HepG2 (cell line): Measurements from ENCODE around the gene PDGFD. TPM values are rescaled to one million over a fixed set of nuclear protein-coding genes. Genes with fewer than 3 reads are reported as not detected.

Experiments
- ATAC-seq: fragments of 200-7000 bp; cut with Tn5 transposase; 3 replicates; pipeline ENCODE4 v1.9.1; 2020; ENCODE audit warnings: mild to moderate bottlenecking, moderate library complexity
- BruUV-seq: library from RNA; stranded (reverse); fragments of 400-500 nt; replicated peaks from 2 replicates; lab custom pipeline; 2021; lab: Mats Ljungman, UMichigan
- CTCF ChIA-PET: fragments of 300-600 bp; formaldehyde crosslinking; extraction: SDS; loops from one replicate; lab custom pipeline; 2021; ENCODE audit warnings: low total read pairs, inconsistent platforms, low intra/inter-chr PET ratio; lab: Yijun Ruan, JAX
- POLR2A ChIA-PET: fragments of 350-600 bp; sonication (Branson Sonifier 250); formaldehyde crosslinking; loops from one replicate; lab custom pipeline; 2020; ENCODE audit warnings: antibody characterized with exemption, inconsistent platforms; lab: Yijun Ruan, JAX
- DNase-seq: peaks from one replicate; pipeline ENCODE4 v3.0.0-alpha.2; 2015; ENCODE audit warnings: low spot score
- FAIRE-seq: peaks from 3 replicates; lab custom pipeline; 2011; peaks lifted over from hg19 to GRCh38; lab: Jason Lieb, UNC
- H2AFZ ChIP-seq: one replicate; pipeline ENCODE4 v1.6.1; 2011; ENCODE audit warnings: low read length, inconsistent platforms
- H3K27ac ChIP-seq: fragments of 300-600 bp; 3 replicates; pipeline ENCODE4 v1.8.0; 2011; ENCODE audit warnings: mixed run types, mild to moderate bottlenecking, mixed read lengths, low read length, inconsistent platforms; ENCODE audit not compliant: insufficient read depth; ENCODE audit errors: extremely low read length
- H3K27me3 ChIP-seq, 2 experiments: fragments of 200-600 bp in 1 of 2; 2 replicates in 1 of 2; 3 replicates in 1 of 2; pipeline versions ENCODE4 v1.6.0 to v1.8.0; 2011; ENCODE audit warnings: low read length in 2 of 2, mild to moderate bottlenecking in 2 of 2, moderate library complexity in 2 of 2, inconsistent platforms in 1 of 2; ENCODE audit not compliant: insufficient read depth in 2 of 2, control insufficient read depth in 1 of 2
- H3K36me3 ChIP-seq, 2 experiments: fragments of 200-600 bp in 1 of 2; replicated peaks in 1 of 2; 2 replicates in 1 of 2; 3 replicates in 1 of 2; pipeline versions ENCODE4 v1.5.1 to v1.8.0; 2011; ENCODE audit warnings: low read length in 2 of 2, inconsistent platforms in 1 of 2; ENCODE audit not compliant: insufficient read depth in 2 of 2, control insufficient read depth in 1 of 2
- H3K4me1 ChIP-seq: 2 replicates; pipeline ENCODE4 v1.5.1; 2012; ENCODE audit warnings: low read length, inconsistent platforms; ENCODE audit not compliant: insufficient read depth
- H3K4me2 ChIP-seq: 2 replicates; pipeline ENCODE4 v1.6.0; 2011; ENCODE audit warnings: low read depth, low read length, inconsistent platforms
- H3K4me3 ChIP-seq, 3 experiments: fragments of 200-600 bp in 1 of 3; sonication (generic), shearing (Covaris generic) in 1 of 3; replicated peaks in 1 of 3; 2 replicates each; pipeline ENCODE4 v1.5.1; 2011 to 2016; ENCODE audit warnings: low read length in 3 of 3, inconsistent platforms in 2 of 3, low read depth in 2 of 3, mild to moderate bottlenecking in 2 of 3, control low read depth in 1 of 3, mixed read lengths in 1 of 3; ENCODE audit not compliant: insufficient read depth in 1 of 3
- H3K79me2 ChIP-seq: one replicate; pipeline ENCODE4 v1.6.1; 2011; ENCODE audit warnings: low read length, inconsistent platforms; ENCODE audit not compliant: insufficient read depth
- H3K9ac ChIP-seq: 2 replicates; pipeline ENCODE4 v1.6.0; 2011; ENCODE audit warnings: mild to moderate bottlenecking, low read depth, low read length, inconsistent platforms; ENCODE audit not compliant: insufficient read depth
- H3K9me3 ChIP-seq: 2 replicates; pipeline ENCODE4 v1.5.1; 2012; ENCODE audit warnings: mild to moderate bottlenecking, low read length
- H4K20me1 ChIP-seq: 2 replicates; pipeline ENCODE4 v1.6.0; 2011; ENCODE audit warnings: inconsistent platforms, mild to moderate bottlenecking, low read length, moderate library complexity; ENCODE audit not compliant: insufficient read depth
- FOXM1 ChIP-seq: sonication (generic); formaldehyde crosslinking; IDR thresholded peaks from 2 replicates; pipeline ENCODE4 v1.5.0; 2020; ENCODE audit warnings: missing genetic modification reagents
- ZNF432 ChIP-seq: sonication (generic); formaldehyde crosslinking; IDR thresholded peaks from 2 replicates; pipeline ENCODE4 v1.5.0; 2020; ENCODE audit warnings: missing genetic modification reagents, mild to moderate bottlenecking, borderline replicate concordance
- ZNF879 ChIP-seq: sonication (generic); formaldehyde crosslinking; IDR thresholded peaks from 2 replicates; pipeline ENCODE4 v1.8.1; 2023; ENCODE audit warnings: missing genetic modification reagents
- WGBS: methylation state at CpG from one replicate; pipeline ENCODE4 v1.1.6; 2017; ENCODE audit warnings: low lambda C conversion rate; 5-methylcytosine and 5-hydroxymethylcytosine counted together
- in situ Hi-C: cut with HindIII; loops from 2 replicates; pipeline ENCODE4 v1.10.0; 2017; ENCODE audit warnings: low pct_unique_long_range_greater_than_20kb; ENCODE audit not compliant: extremely low pct_ligation_motif_present
- intact Hi-C: fragments of 100-400 bp; cut with micrococcal nuclease; formaldehyde crosslinking; loops from one replicate; pipeline ENCODE4 v1.10.0; 2022; ENCODE audit not compliant: unreplicated experiment
- polyA plus RNA-seq, 8 experiments: library from polyadenylated mRNA; depleted of rRNA in 3 of 8; stranded (reverse) in 7 of 8; unstranded in 1 of 8; fragments of >200 nt; fragmentation: Illumina TruSeq in 4 of 8; extraction: Trizol in 4 of 8; gene quantifications; 2 replicates each; pipeline versions ENCODE4 v1.2.1 to v1.2.3, GENCODE V29; 2011 to 2016; ENCODE audit warnings: low read depth in 4 of 8, missing spikeins in 1 of 8, mixed read lengths in 1 of 8; ENCODE audit not compliant: insufficient read depth in 1 of 8
- total RNA-seq, 5 experiments: library from RNA; depleted of rRNA; stranded (reverse); fragments of >200 nt; fragmentation: Illumina TruSeq; extraction: Trizol; gene quantifications; 2 replicates each; pipeline ENCODE4 v1.2.3, GENCODE V29; 2016; ENCODE audit warnings: low read depth in 1 of 5
- TF ChIP-seq, protein P1 (sequence below): sonication (generic); formaldehyde crosslinking; IDR thresholded peaks from 2 replicates; pipeline ENCODE4 v1.9.0; 2021; ENCODE audit warnings: missing genetic modification reagents, borderline replicate concordance
- TF ChIP-seq, protein P2 (sequence below): sonication (generic); formaldehyde crosslinking; IDR thresholded peaks from 2 replicates; pipeline ENCODE4 v1.8.1; 2023; ENCODE audit warnings: missing genetic modification reagents, inconsistent platforms, borderline replicate concordance
- TF ChIP-seq, protein P3 (sequence below): sonication (generic); formaldehyde crosslinking; IDR thresholded peaks from 2 replicates; pipeline ENCODE4 v1.4.0; 2020; ENCODE audit warnings: missing genetic modification reagents

PDGFD gene
- total and polyA plus RNA-seq, 2 of the 13 experiments (the other 11 are each of a cell fraction or from before 2014, with no cell fraction given), result 0.09 to 0.29 TPM

DNA sequence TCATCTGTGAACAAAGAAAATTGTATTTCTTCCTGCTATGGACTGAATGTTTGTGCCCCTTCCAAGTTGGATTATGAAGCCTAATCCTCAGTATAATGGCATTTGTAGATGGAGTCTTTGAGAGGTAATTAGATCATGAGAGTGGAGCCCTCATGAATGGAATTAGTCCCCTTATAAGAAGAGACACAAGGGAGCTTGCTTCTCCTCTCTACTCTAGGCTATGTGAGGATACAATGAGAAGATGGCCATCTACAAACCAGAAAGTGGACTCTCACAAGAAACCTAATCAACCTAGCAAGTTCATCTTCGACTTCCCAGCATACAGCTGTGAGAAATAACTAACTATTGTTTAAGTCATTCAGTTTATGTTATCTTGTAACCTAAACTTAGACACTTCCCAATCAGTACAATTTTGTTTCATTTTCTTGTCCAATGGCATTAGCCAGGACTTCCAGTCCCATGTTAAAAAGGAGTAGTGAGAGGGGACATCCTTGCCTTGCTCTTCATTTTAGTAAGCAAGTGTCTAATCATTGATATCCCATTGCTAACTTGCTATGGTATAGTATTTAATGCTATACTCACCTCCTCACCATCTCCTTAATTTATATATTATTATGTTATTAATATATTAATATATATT is 45.7 kb downstream of the PDGFD start:
- H3K9me3 ChIP-seq, result peaks cover 5% of the 10 kb centered on the region; the same call in 1 of the 2 replicates
- H3K27ac ChIP-seq, result no peak overlapping the region
- ChIA-PET POLR2A (no interaction called here), CTCF (no interaction called here)
- H3K79me2 ChIP-seq, result no peaks in the 10 kb centered on the region
- no peaks in the 10 kb centered on the region for H3K27me3 ChIP-seq
- BruUV-seq, result no TSS peak
- H3K36me3 ChIP-seq, result no peaks in the 10 kb centered on the region
- FAIRE-seq (no peak), ATAC-seq (no peak), DNase-seq (no peak)
- intact Hi-C loops, result no loop called here
- no peaks in the 10 kb centered on the region for H3K4me1 ChIP-seq
- 0% methylated on average over 1 of the region's 1 CpG for WGBS
- H2AFZ ChIP-seq, result no peak overlapping the region
- no peak overlapping the region for H3K4me3 ChIP-seq
- no peak overlapping the region for H3K9ac ChIP-seq
- no peaks in the 10 kb centered on the region for H4K20me1 ChIP-seq
- H3K4me2 ChIP-seq, result no peak overlapping the region
- in situ Hi-C loops, result no loop called here
- TF ChIP-seq ZNF432 (CRISPR knock-in tag), result no peak
- TF ChIP-seq, protein P1, sequence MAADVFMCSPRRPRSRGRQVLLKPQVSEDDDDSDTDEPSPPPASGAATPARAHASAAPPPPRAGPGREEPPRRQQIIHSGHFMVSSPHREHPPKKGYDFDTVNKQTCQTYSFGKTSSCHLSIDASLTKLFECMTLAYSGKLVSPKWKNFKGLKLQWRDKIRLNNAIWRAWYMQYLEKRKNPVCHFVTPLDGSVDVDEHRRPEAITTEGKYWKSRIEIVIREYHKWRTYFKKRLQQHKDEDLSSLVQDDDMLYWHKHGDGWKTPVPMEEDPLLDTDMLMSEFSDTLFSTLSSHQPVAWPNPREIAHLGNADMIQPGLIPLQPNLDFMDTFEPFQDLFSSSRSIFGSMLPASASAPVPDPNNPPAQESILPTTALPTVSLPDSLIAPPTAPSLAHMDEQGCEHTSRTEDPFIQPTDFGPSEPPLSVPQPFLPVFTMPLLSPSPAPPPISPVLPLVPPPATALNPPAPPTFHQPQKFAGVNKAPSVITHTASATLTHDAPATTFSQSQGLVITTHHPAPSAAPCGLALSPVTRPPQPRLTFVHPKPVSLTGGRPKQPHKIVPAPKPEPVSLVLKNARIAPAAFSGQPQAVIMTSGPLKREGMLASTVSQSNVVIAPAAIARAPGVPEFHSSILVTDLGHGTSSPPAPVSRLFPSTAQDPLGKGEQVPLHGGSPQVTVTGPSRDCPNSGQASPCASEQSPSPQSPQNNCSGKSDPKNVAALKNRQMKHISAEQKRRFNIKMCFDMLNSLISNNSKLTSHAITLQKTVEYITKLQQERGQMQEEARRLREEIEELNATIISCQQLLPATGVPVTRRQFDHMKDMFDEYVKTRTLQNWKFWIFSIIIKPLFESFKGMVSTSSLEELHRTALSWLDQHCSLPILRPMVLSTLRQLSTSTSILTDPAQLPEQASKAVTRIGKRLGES, result no peak
- no peak for TF ChIP-seq FOXM1 (CRISPR knock-in tag)
- TF ChIP-seq ZNF879 (CRISPR knock-in tag), result no peak
- TF ChIP-seq, protein P2, sequence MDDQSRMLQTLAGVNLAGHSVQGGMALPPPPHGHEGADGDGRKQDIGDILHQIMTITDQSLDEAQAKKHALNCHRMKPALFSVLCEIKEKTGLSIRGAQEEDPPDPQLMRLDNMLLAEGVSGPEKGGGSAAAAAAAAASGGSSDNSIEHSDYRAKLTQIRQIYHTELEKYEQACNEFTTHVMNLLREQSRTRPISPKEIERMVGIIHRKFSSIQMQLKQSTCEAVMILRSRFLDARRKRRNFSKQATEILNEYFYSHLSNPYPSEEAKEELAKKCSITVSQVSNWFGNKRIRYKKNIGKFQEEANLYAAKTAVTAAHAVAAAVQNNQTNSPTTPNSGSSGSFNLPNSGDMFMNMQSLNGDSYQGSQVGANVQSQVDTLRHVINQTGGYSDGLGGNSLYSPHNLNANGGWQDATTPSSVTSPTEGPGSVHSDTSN (CRISPR knock-in tag), result no peak
- TF ChIP-seq, protein P3, sequence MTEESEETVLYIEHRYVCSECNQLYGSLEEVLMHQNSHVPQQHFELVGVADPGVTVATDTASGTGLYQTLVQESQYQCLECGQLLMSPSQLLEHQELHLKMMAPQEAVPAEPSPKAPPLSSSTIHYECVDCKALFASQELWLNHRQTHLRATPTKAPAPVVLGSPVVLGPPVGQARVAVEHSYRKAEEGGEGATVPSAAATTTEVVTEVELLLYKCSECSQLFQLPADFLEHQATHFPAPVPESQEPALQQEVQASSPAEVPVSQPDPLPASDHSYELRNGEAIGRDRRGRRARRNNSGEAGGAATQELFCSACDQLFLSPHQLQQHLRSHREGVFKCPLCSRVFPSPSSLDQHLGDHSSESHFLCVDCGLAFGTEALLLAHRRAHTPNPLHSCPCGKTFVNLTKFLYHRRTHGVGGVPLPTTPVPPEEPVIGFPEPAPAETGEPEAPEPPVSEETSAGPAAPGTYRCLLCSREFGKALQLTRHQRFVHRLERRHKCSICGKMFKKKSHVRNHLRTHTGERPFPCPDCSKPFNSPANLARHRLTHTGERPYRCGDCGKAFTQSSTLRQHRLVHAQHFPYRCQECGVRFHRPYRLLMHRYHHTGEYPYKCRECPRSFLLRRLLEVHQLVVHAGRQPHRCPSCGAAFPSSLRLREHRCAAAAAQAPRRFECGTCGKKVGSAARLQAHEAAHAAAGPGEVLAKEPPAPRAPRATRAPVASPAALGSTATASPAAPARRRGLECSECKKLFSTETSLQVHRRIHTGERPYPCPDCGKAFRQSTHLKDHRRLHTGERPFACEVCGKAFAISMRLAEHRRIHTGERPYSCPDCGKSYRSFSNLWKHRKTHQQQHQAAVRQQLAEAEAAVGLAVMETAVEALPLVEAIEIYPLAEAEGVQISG (CRISPR knock-in tag), result no peak
